Measurements from ENCODE around the gene MANEAL. TPM values are rescaled to one million over a fixed set of nuclear protein-coding genes. Genes with fewer than 3 reads are reported as not detected.

The MANEAL gene
- total RNA-seq, 1 experiment from 2014 or later, result 22.7 TPM

GRCh38 chr1:37797750-37798345 is 4.2 kb downstream of the MANEAL start:
- no peak overlapping the region for H3T11ph ChIP-seq (ENCODE audit: low read length)
- no peak overlapping the region for H3K9ac ChIP-seq (ENCODE audit: extremely low read depth, insufficient read length, low read length)
- H2AFZ ChIP-seq (ENCODE audit: low read length), result no peak overlapping the region
- no peak for DNase-seq
- H3K79me1 ChIP-seq (ENCODE audit: insufficient read depth, low read depth, low read length, poor library complexity, severe bottlenecking), result no peaks in the 10 kb centered on the region
- H4K8ac ChIP-seq (replicated peaks; ENCODE audit: insufficient read length, low read depth, low read length), result no peak overlapping the region
- TF ChIP-seq CTCF (conservative IDR thresholded peaks at IDR 0.05), result no peak
- Mint-ChIP-seq H3K9me3 (no peaks in the 10 kb centered on the region), H3K27ac (no peak overlapping the region), H3K4me3 (no peak overlapping the region), H3K27me3 (ENCODE audit: low read depth) (peaks cover 14% of the 10 kb centered on the region), H3K36me3 (ENCODE audit: insufficient read depth in 1 of 3, low read depth in 3 of 3) (peaks cover 11 to 58% (median 30%) of the 10 kb centered on the region in 3 experiments), H3K4me1 (peaks cover 7 to 12% of the 10 kb centered on the region in 2 experiments)
- no peak overlapping the region for H3K56ac ChIP-seq (ENCODE audit: insufficient read length, low read depth, low read length)
- H3K18ac ChIP-seq (ENCODE audit: insufficient read length, low read depth, low read length), result no peak overlapping the region
- no CpG with 5 or more reads among the region's 3 CpGs for WGBS (ENCODE audit: extremely low coverage, insufficient read length, low lambda C conversion rate)
- H3K27me3 ChIP-seq (ENCODE audit: insufficient read depth, low read length), result peaks cover 4% of the 10 kb centered on the region; the same call in 1 of the 2 replicates
- H3K23ac ChIP-seq (ENCODE audit: insufficient read length, low read depth, low read length), result no peak overlapping the region
- no peak overlapping the region for H3K4ac ChIP-seq (ENCODE audit: low read depth, low read length)
- no peak overlapping the region for H2BK120ac ChIP-seq (ENCODE audit: low read depth, low read length, poor library complexity, severe bottlenecking)
- no peak overlapping the region for H2BK20ac ChIP-seq (ENCODE audit: low read depth, low read length, poor library complexity, severe bottlenecking)
- H4K5ac ChIP-seq (ENCODE audit: insufficient read length, low read depth, low read length), result no peak overlapping the region
- no peaks in the 10 kb centered on the region for H3K9me3 ChIP-seq (ENCODE audit: control insufficient read depth, low read depth, low read length)
- H3K23me2 ChIP-seq (ENCODE audit: insufficient read length, low read depth, low read length, poor library complexity, severe bottlenecking), result no peaks in the 10 kb centered on the region
- no peak overlapping the region for H2BK5ac ChIP-seq (ENCODE audit: insufficient read length, low read length)
- no peaks in the 10 kb centered on the region; the same call in 1 of the 2 replicates for H3K4me1 ChIP-seq (ENCODE audit: insufficient read depth, low read length)
- no peak overlapping the region for H3K27ac ChIP-seq (ENCODE audit: insufficient read length, low read depth, low read length)
- no peak overlapping the region for H2BK12ac ChIP-seq (ENCODE audit: insufficient read length, low read depth, low read length)
- H3K14ac ChIP-seq (ENCODE audit: insufficient read depth, low read length), result no peak overlapping the region
- H3K4me2 ChIP-seq (ENCODE audit: insufficient read depth, insufficient read length, low read length), result no peak overlapping the region
- H4K91ac ChIP-seq (ENCODE audit: insufficient read length, low read depth, low read length), result no peak overlapping the region
- H2AK5ac ChIP-seq (ENCODE audit: insufficient read length, low read length), result no peak overlapping the region
- H4K20me1 ChIP-seq (ENCODE audit: control insufficient read depth, insufficient read depth, insufficient read length), result no peaks in the 10 kb centered on the region
- H3K79me2 ChIP-seq (ENCODE audit: insufficient read depth, low read length), result no peaks in the 10 kb centered on the region
- no peak overlapping the region for H2BK15ac ChIP-seq (ENCODE audit: low read depth, low read length)
